HUDEP-2 (cell line): ENCODE results near the gene ZNF490.
A peak's percentile ranks its signal among the peaks of the same experiment; 100 is the strongest.
"Not testable (repeated sequence)": the region's sequence is repeated elsewhere in the genome, so short reads cannot be mapped to it uniquely, and the experiment has no call there.

Source experiments
- DNase-seq, 76 experiments: peaks; one replicate each; lab custom pipeline; 2025; ENCODE audit not compliant: unreplicated experiment in 76 of 76; lab: John Stamatoyannopoulos, UW

ZNF490 gene

GRCh38 chr19:12623361-12624031 is 12.9 kb upstream of the ZNF490 start:
- DNase-seq = no peak

GRCh38 chr19:12621253-12622024 is 10.8 kb upstream of the ZNF490 start:
- not testable (repeated sequence) for DNase-seq

- DNase-seq = no peak
Measured at GRCh38 chr19:12617646-12618045, 7.0 kb upstream of the ZNF490 start.

GRCh38 chr19:12611361-12611699 is 717 bp upstream of the ZNF490 start:
- peak in 7 of 76 experiments; percentile 6 to 46 (median 17) for DNase-seq

GRCh38 chr19:12607631-12608030 is 3.0 kb downstream of the ZNF490 start:
- DNase-seq = no peak

- no peak for DNase-seq
Measured at GRCh38 chr19:12606796-12607195, 3.8 kb downstream of the ZNF490 start.

- DNase-seq = no peak
Measured at GRCh38 chr19:12603714-12604113, 6.9 kb downstream of the ZNF490 start.

GRCh38 chr19:12597594-12597993 is 13.0 kb downstream of the ZNF490 start:
- DNase-seq = no peak

GRCh38 chr19:12596927-12597548 is 13.6 kb downstream of the ZNF490 start:
- DNase-seq = no peak

GRCh38 chr19:12596485-12596884 is 14.1 kb downstream of the ZNF490 start:
- DNase-seq = no peak

- DNase-seq = no peak
Measured at GRCh38 chr19:12581100-12581499, 29.5 kb downstream of the ZNF490 start.

- DNase-seq = no peak
Measured at GRCh38 chr19:12580180-12580694, 30.4 kb downstream of the ZNF490 start.

GRCh38 chr19:12578641-12579040 is 32.0 kb downstream of the ZNF490 start:
- no peak for DNase-seq

GRCh38 chr19:12574036-12574435 is 36.6 kb downstream of the ZNF490 start:
- no peak for DNase-seq

- DNase-seq = no peak
Measured at GRCh38 chr19:12567951-12568350, 42.7 kb downstream of the ZNF490 start.

GRCh38 chr19:12566380-12566779 is 44.2 kb downstream of the ZNF490 start:
- not testable (repeated sequence) for DNase-seq

- DNase-seq = peak in 73 of 76 experiments; percentile 35 to 92 (median 78)
Measured at GRCh38 chr19:12564016-12564664, 46.5 kb downstream of the ZNF490 start.

GRCh38 chr19:12555456-12555930 is 55.1 kb downstream of the ZNF490 start:
- no peak for DNase-seq

GRCh38 chr19:12551060-12551832 is 59.4 kb downstream of the ZNF490 start, which contains the start of gene ZNF564:
ZNF564 (minus strand) TSS chr19:12551482; CDS start chr19:12551332, 150 bp downstream.
- DNase-seq = peak; percentile 54 to 99 (median 96)

- no peak for DNase-seq
Measured at GRCh38 chr19:12546903-12547302, 63.7 kb downstream of the ZNF490 start.
